Measurements from ENCODE around the gene ZNF205. TPM values are rescaled to one million over a fixed set of nuclear protein-coding genes. Genes with fewer than 3 reads are reported as not detected.

Gene ZNF205
- total and polyA plus RNA-seq, 9 of the 15 experiments (the other 6 are each of a cell fraction or from before 2014, with no cell fraction given), result 2.4 to 11.8 (median 5.1) TPM; not detected in 2

- TF ChIP-seq ZHX1 (conservative IDR thresholded peaks at IDR 0.05; ENCODE audit: low read length), result no peak
- TF ChIP-seq ZNF561 (CRISPR knock-in tag; conservative IDR thresholded peaks at IDR 0.05), result no peak
- TF ChIP-seq ZNF407 (IDR thresholded peaks at IDR 0.05; ENCODE audit: low read depth), result peak; percentile 60; the same call in 1 of the 2 replicates
- no peak for TF ChIP-seq PKNOX1 (IDR thresholded peaks at IDR 0.05)
- TF ChIP-seq BACH1 (tag; IDR thresholded peaks at IDR 0.05), result no peak
- TF ChIP-seq PTBP1 (IDR thresholded peaks at IDR 0.05; ENCODE audit: low read depth, low read length), result no peak
- TF ChIP-seq ZNF354B (CRISPR knock-in tag; IDR thresholded peaks at IDR 0.05), result no peak
- TF ChIP-seq U2AF1 (optimal IDR thresholded peaks at IDR 0.05; ENCODE audit: low read depth, low read length), result no peak
- TF ChIP-seq CTCF (IDR thresholded peaks at IDR 0.05 in 2 of 3, conservative IDR thresholded peaks at IDR 0.05 in 1 of 3; ENCODE audit: insufficient read depth in 2 of 3, low read depth in 1 of 3, low read length in 3 of 3), result no peak
- no peak for TF ChIP-seq ZNF436 (CRISPR knock-in tag; IDR thresholded peaks at IDR 0.05)
- TF ChIP-seq CAMTA2 (CRISPR knock-in tag; conservative IDR thresholded peaks at IDR 0.05), result no peak
- no peak for TF ChIP-seq CHCHD3 (CRISPR knock-in tag; IDR thresholded peaks at IDR 0.05)
- peak; percentile 56; the same call in 1 of the 2 replicates for TF ChIP-seq CREB1 (IDR thresholded peaks at IDR 0.05)
- peak; percentile 69; the same call in 1 of the 2 replicates for TF ChIP-seq CREB1 (CRISPR knock-in tag; IDR thresholded peaks at IDR 0.05)
These were observed 46.3 kb downstream of the ZNF205 start (continued) for GRCh38 chr16:3158510-3159314.
